Measurements from ENCODE around the gene ST6GALNAC3. TPM values are rescaled to one million over a fixed set of nuclear protein-coding genes. Genes with fewer than 3 reads are reported as not detected.
A peak's percentile ranks its signal among the peaks of the same experiment; 100 is the strongest.

The ST6GALNAC3 gene
- total RNA-seq, 1 donor from 2014 or later = 46.8 TPM

GRCh38 chr1:76079475-76080227 is 5.1 kb downstream of the ST6GALNAC3 start:
- Mint-ChIP-seq H3K36me3 (ENCODE audit: low read depth, unreplicated experiment) (no peaks in the 10 kb centered on the region), H3K4me3 (ENCODE audit: unreplicated experiment) (no peak overlapping the region), H3K27ac (ENCODE audit: unreplicated experiment) (no peak overlapping the region), H3K4me1 (ENCODE audit: unreplicated experiment) (peaks cover 57% of the 10 kb centered on the region), H3K9me3 (ENCODE audit: unreplicated experiment) (no peaks in the 10 kb centered on the region), H3K27me3 (ENCODE audit: unreplicated experiment) (peaks cover 7% of the 10 kb centered on the region)
- TF ChIP-seq, protein P1, sequence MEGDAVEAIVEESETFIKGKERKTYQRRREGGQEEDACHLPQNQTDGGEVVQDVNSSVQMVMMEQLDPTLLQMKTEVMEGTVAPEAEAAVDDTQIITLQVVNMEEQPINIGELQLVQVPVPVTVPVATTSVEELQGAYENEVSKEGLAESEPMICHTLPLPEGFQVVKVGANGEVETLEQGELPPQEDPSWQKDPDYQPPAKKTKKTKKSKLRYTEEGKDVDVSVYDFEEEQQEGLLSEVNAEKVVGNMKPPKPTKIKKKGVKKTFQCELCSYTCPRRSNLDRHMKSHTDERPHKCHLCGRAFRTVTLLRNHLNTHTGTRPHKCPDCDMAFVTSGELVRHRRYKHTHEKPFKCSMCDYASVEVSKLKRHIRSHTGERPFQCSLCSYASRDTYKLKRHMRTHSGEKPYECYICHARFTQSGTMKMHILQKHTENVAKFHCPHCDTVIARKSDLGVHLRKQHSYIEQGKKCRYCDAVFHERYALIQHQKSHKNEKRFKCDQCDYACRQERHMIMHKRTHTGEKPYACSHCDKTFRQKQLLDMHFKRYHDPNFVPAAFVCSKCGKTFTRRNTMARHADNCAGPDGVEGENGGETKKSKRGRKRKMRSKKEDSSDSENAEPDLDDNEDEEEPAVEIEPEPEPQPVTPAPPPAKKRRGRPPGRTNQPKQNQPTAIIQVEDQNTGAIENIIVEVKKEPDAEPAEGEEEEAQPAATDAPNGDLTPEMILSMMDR (IDR thresholded peaks at IDR 0.05; ENCODE audit: unreplicated experiment) = no peak
- no peak for DNase-seq (ENCODE audit: low spot score)

- Mint-ChIP-seq H3K4me3 (ENCODE audit: unreplicated experiment) (no peak overlapping the region), H3K27me3 (ENCODE audit: unreplicated experiment) (peaks cover 3% of the 10 kb centered on the region), H3K27ac (ENCODE audit: unreplicated experiment) (peak overlapping the region; percentile 82), H3K9me3 (ENCODE audit: unreplicated experiment) (no peaks in the 10 kb centered on the region), H3K4me1 (ENCODE audit: unreplicated experiment) (peaks cover 47% of the 10 kb centered on the region), H3K36me3 (ENCODE audit: low read depth, unreplicated experiment) (no peaks in the 10 kb centered on the region)
- DNase-seq (ENCODE audit: low spot score) = no peak
- TF ChIP-seq, protein P1 (IDR thresholded peaks at IDR 0.05; ENCODE audit: unreplicated experiment) = no peak
These were observed 6.1 kb downstream of the ST6GALNAC3 start for GRCh38 chr1:76080552-76081079.

- Mint-ChIP-seq H3K27ac (ENCODE audit: unreplicated experiment) (no peak overlapping the region), H3K4me1 (ENCODE audit: unreplicated experiment) (peaks cover 49% of the 10 kb centered on the region), H3K27me3 (ENCODE audit: unreplicated experiment) (peaks cover 2% of the 10 kb centered on the region), H3K36me3 (ENCODE audit: low read depth, unreplicated experiment) (no peaks in the 10 kb centered on the region), H3K9me3 (ENCODE audit: unreplicated experiment) (no peaks in the 10 kb centered on the region), H3K4me3 (ENCODE audit: unreplicated experiment) (no peak overlapping the region)
- no peak for DNase-seq (ENCODE audit: low spot score)
- TF ChIP-seq, protein P1 (IDR thresholded peaks at IDR 0.05; ENCODE audit: unreplicated experiment) = no peak
These were observed 7.5 kb downstream of the ST6GALNAC3 start for GRCh38 chr1:76082062-76082461.

DNA sequence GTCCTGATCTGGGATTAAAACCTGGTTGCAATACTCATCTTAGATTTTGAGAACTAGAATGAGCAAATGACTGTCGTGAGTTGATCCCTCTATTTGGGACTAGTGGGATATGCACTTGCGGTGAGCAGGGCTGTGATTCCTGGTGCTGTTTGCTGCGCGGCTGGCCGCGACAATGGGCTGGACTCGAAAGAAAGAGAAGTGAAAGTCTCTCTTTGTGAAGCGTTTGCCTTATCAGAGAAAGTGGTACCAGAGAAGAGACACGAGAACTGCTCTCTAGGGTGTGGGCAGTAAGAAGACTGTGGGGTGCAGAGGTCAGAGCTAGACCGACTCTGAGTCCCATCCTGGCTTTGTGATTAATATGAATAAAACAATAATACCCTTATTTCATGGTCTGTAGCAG is 8.6 kb downstream of the ST6GALNAC3 start:
- H3K9me3 Mint-ChIP-seq (ENCODE audit: unreplicated experiment) = no peaks in the 10 kb centered on the region
- peaks cover 50% of the 10 kb centered on the region for H3K4me1 Mint-ChIP-seq (ENCODE audit: unreplicated experiment)
- TF ChIP-seq, protein P1 (IDR thresholded peaks at IDR 0.05; ENCODE audit: unreplicated experiment) = no peak
- no peak overlapping the region for H3K4me3 Mint-ChIP-seq (ENCODE audit: unreplicated experiment)
- H3K27me3 Mint-ChIP-seq (ENCODE audit: unreplicated experiment) = peaks cover 2% of the 10 kb centered on the region
- no peaks in the 10 kb centered on the region for H3K36me3 Mint-ChIP-seq (ENCODE audit: low read depth, unreplicated experiment)
- no peak overlapping the region for H3K27ac Mint-ChIP-seq (ENCODE audit: unreplicated experiment)
- no peak for DNase-seq (ENCODE audit: low spot score)

GRCh38 chr1:76084029-76084627 is 9.6 kb downstream of the ST6GALNAC3 start:
- H3K9me3 Mint-ChIP-seq (ENCODE audit: unreplicated experiment) = no peaks in the 10 kb centered on the region
- H3K27me3 Mint-ChIP-seq (ENCODE audit: unreplicated experiment) = peaks cover 2% of the 10 kb centered on the region
- H3K36me3 Mint-ChIP-seq (ENCODE audit: low read depth, unreplicated experiment) = no peaks in the 10 kb centered on the region
- no peak overlapping the region for H3K4me3 Mint-ChIP-seq (ENCODE audit: unreplicated experiment)
- H3K27ac Mint-ChIP-seq (ENCODE audit: unreplicated experiment) = no peak overlapping the region
- DNase-seq (ENCODE audit: low spot score) = no peak
- H3K4me1 Mint-ChIP-seq (ENCODE audit: unreplicated experiment) = peaks cover 50% of the 10 kb centered on the region
- TF ChIP-seq, protein P1 (IDR thresholded peaks at IDR 0.05; ENCODE audit: unreplicated experiment) = no peak
